ENCODE measurements around the gene DIP2C. TPM values are rescaled to one million over a fixed set of nuclear protein-coding genes. Genes with fewer than 3 reads are reported as not detected.
"Not testable (repeated sequence)": the region's sequence is repeated elsewhere in the genome, so short reads cannot be mapped to it uniquely, and the experiment has no call there.

The DIP2C gene
- total RNA-seq, 1 donor: 0.27 TPM

- no peak for DNase-seq (ENCODE audit: low read depth in 2 of 3, low spot score in 2 of 3)
These were observed 43.3 kb downstream of the DIP2C start for GRCh38 chr10:646118-646524.

GRCh38 chr10:644943-645334 lies 44.5 kb downstream of the DIP2C start:
- no peak for DNase-seq (ENCODE audit: low read depth in 2 of 3, low spot score in 2 of 3)

GRCh38 chr10:644076-644942 lies 45.2 kb downstream of the DIP2C start:
- DNase-seq (ENCODE audit: low read depth in 2 of 3, low spot score in 2 of 3): no peak

GRCh38 chr10:642186-642890 lies 47.1 kb downstream of the DIP2C start:
- DNase-seq (ENCODE audit: low read depth in 2 of 3, low spot score in 2 of 3): no peak

GRCh38 chr10:641149-642010 lies 48.1 kb downstream of the DIP2C start:
- no peak for DNase-seq (ENCODE audit: low read depth in 2 of 3, low spot score in 2 of 3)

- no peak for DNase-seq (ENCODE audit: low read depth in 2 of 3, low spot score in 2 of 3)
These were observed 48.8 kb downstream of the DIP2C start for GRCh38 chr10:640673-641045.

- DNase-seq (ENCODE audit: low read depth in 2 of 3, low spot score in 2 of 3): no peak
These were observed 49.5 kb downstream of the DIP2C start for GRCh38 chr10:639751-640672.

GRCh38 chr10:639001-639750 lies 50.3 kb downstream of the DIP2C start:
- DNase-seq (ENCODE audit: low read depth in 2 of 3, low spot score in 2 of 3): no peak

- no peak for DNase-seq (ENCODE audit: low read depth in 2 of 3, low spot score in 2 of 3)
These were observed 51.7 kb downstream of the DIP2C start for GRCh38 chr10:637771-638195.

GRCh38 chr10:637221-637620 lies 52.2 kb downstream of the DIP2C start:
- no peak for DNase-seq (ENCODE audit: low read depth in 2 of 3, low spot score in 2 of 3)

- no peak for DNase-seq (ENCODE audit: low read depth in 2 of 3, low spot score in 2 of 3)
These were observed 52.7 kb downstream of the DIP2C start for GRCh38 chr10:636769-637168.

- DNase-seq (ENCODE audit: low read depth in 2 of 3, low spot score in 2 of 3): no peak
These were observed 53.3 kb downstream of the DIP2C start for GRCh38 chr10:636016-636730.

GRCh38 chr10:635088-635861 lies 54.2 kb downstream of the DIP2C start:
- no peak for DNase-seq (ENCODE audit: low read depth in 2 of 3, low spot score in 2 of 3)

GRCh38 chr10:634256-634655 lies 55.2 kb downstream of the DIP2C start:
- DNase-seq (ENCODE audit: low read depth in 2 of 3, low spot score in 2 of 3): no peak

- DNase-seq (ENCODE audit: low read depth in 2 of 3, low spot score in 2 of 3): no peak
These were observed 55.9 kb downstream of the DIP2C start for GRCh38 chr10:633279-634245.

- not testable (repeated sequence) for DNase-seq (ENCODE audit: low read depth in 2 of 3, low spot score in 2 of 3)
These were observed 56.7 kb downstream of the DIP2C start for GRCh38 chr10:632807-633177.

Measured in hematopoietic multipotent progenitor cell (in vitro differentiated cells).